Sciatic nerve (tissue), 2 donors: Measurements from ENCODE around the gene MLH3. TPM values are rescaled to one million over a fixed set of nuclear protein-coding genes. Genes with fewer than 3 reads are reported as not detected.

ENCODE experiments used
- ATAC-seq: fragments of 200-7000 bp; cut with Tn5 transposase; one replicate; pipeline ENCODE4 v1.9.1; 2020; ENCODE audit warnings: mild to moderate bottlenecking, moderate library complexity
- DNase-seq: peaks from one replicate; pipeline ENCODE4 v3.0.0-alpha.2; 2020; ENCODE audit warnings: low spot score
- intact Hi-C: fragments of 100-400 bp; cut with DNase I; formaldehyde crosslinking; loops from one replicate; pipeline ENCODE4 v1.14.2; 2022
- total RNA-seq: library from RNA; stranded (reverse); fragmentation: NEBNext Ultra II Directional; extraction: Animal tissue kit (Norgen Biotek cat#: 25700); gene quantifications from one replicate; pipeline ENCODE4 v1.2.1, GENCODE V29; 2021
- donor health status: DM: no; HTN: no; CAD: no.
- donor health status: DM: no; HTN: no; CAD: no.

The MLH3 gene
- 46.6 TPM for total RNA-seq

DNA sequence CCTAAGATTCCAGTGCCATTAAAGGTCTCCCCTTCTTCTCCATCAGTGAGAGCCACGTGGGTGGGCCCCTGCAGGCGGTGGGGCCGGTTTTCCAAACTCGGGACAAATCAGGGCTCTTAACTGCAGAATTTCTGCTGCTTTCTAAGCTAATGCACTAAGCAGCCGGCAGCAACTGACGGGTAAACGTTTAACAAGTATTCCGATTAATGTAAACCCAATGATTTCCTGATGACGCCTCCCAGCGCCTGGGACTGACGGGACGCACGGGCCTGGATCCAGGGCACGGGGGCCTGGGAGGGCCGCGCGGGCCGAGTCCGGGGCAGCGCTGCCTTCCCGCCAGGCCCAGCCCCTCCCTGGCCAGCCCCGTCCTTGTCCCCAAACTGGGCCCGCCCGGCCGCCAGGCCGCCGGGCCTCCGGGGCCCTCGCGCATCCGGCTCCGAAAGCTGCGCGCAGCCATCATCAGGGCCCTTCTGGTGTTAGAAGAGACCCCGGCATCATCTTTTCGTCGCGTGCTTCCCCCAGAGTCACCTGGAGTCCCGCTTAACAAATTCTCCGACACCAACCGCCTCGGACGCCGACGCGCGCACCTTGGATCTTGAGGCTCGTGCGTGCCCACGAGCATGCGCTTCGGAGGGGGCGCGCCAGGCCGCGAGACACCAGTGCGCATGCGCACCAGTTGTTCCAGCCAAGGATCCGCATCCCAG is at the start of gene MLH3:
Gene MLH3, minus strand, starts transcription at position 616 of the 704 bp plus-strand sequence. CDS start 1,812 bp downstream, outside the sequence.
- DNase-seq (peak; percentile 91), ATAC-seq (peak; percentile 84)
- intact Hi-C loops, result no loop called here

- no peak for ATAC-seq
- intact Hi-C loops, result no loop called here
- no peak for DNase-seq
Observed at GRCh38 chr14:75098682-75099081, 47.4 kb upstream of the MLH3 start.

DNA sequence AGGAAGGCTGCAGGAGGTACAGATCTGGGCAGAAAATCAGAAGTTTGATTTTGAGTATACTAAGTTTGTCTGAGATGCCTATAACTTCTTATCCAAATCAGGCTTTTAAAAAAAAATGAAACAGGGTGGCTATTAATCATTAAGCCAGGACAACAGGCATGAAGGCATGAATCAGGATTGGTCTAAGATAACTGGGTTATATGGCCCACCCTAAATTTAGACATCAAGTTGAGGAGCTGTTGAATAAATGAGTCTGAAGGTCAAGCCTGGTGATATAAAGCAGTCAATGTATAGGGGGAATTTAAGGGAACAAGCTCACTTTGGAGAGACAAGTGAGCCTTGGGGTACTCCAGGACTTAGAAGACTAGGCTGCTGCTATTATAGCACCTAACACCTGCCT is 46.9 kb upstream of the MLH3 start:
- intact Hi-C loops, result no loop called here
- DNase-seq (no peak), ATAC-seq (no peak)

GRCh38 chr14:75096959-75097358 is 45.7 kb upstream of the MLH3 start:
- ATAC-seq (no peak), DNase-seq (no peak)
- intact Hi-C loops, result no loop called here

DNA sequence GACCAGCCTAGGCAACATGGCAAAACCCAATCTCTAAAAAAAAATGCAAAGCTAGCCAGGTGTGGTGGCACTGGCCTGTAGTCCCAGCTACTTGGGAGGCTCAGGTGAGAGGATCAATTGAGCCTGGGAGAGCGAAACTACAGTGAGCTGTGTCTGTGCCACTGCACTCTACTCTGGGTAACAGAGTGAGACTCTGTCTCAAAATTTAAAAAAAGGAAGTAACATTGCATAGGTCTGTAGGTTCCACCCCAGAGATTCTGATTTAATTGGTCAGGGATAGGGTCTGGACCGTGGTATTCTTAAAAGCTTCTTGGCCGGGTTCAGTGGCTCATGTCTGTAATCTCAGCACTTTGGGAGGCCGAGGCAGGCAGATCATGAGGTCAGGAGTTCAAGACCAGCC is 44.4 kb upstream of the MLH3 start:
- intact Hi-C loops, result no loop called here
- ATAC-seq (no peak), DNase-seq (no peak)

GRCh38 chr14:75094896-75095295 is 43.6 kb upstream of the MLH3 start:
- no peak for DNase-seq
- intact Hi-C loops, result no loop called here

GRCh38 chr14:75092698-75093097 is 41.4 kb upstream of the MLH3 start:
- ATAC-seq (no peak), DNase-seq (no peak)
- intact Hi-C loops, result no loop called here

More at GRCh38 chr14:75094896-75095295, 43.6 kb upstream of the MLH3 start:
- ATAC-seq, result no peak

GRCh38 chr14:75091251-75091650 is 40.0 kb upstream of the MLH3 start:
- intact Hi-C loops, result no loop called here
- no peak for ATAC-seq
- DNase-seq, result no peak

GRCh38 chr14:75090353-75090752 is 39.1 kb upstream of the MLH3 start:
- intact Hi-C loops, result no loop called here
- no peak for DNase-seq
- ATAC-seq, result no peak

DNA sequence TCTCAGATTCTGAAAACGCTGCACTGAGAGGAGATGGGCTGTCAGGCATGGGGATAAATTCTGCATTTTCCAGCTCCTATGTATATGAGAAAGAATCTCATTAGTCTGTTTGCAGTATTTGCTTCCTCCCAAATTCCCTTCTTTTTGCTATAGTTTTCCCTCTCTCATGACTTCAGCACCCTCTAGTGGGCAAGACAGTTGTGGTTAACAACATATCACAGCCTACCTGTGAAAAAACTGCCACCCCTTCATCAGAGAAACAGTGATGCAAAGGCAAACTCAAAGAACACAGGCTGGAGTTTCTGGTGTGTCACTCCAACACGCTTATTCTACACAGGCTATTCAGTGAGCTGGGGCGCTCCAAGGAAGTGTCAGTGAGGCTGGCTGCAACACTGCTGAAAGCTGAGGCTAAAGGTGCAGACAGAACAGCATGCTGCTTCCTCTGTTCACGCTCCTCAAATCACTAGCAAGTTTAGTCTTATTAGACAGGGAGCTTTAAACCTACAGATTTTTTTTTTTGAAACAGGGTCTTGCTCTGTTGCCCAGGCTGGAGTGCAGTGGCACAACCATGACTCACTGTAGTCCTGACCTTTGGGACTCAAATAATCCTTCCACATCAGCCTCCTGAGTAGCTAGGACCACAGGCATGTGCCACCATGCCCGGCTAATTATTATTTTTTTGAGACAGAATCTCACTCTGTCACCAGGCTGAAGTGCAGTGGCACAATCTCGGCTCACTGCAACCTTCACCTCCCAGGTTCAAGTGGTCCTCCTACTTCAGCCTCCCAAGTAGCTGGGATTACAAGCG is 37.5 kb upstream of the MLH3 start:
- ATAC-seq (peak; percentile 84), DNase-seq (no peak)
- intact Hi-C loops, result loop anchor here (10.0 kb wide), 2 partner anchors 144 to 174 kb away; no protein-coding TSS in a partner anchor

GRCh38 chr14:75088153-75088552 is 36.9 kb upstream of the MLH3 start:
- intact Hi-C loops, result loop anchor here (10.0 kb wide), 2 partner anchors 143 to 173 kb away; no protein-coding TSS in a partner anchor
- no peak for DNase-seq
- no peak for ATAC-seq

DNA sequence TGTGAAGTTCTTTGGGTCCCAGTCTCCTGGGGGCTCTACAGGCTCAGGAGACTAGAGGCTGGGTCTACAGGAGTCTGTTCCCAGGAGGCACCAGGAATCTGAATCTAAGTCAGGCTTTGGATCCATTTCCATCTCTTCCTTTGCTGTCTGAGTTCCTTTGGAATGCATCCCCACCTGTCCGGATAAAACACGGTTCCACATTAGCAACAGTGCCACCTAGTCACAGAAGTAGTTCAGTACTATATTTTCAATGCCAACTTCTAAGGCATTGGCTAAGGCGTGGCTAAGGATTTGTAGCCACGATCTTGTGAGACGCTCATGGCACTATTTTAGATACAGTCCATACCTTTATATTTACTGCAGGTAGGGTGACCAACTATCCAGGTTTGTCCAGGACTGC is 33.2 kb upstream of the MLH3 start:
- DNase-seq, result no peak
- intact Hi-C loops, result loop anchor here (10.0 kb wide), 2 partner anchors 140 to 170 kb away; no protein-coding TSS in a partner anchor
- ATAC-seq, result no peak

- intact Hi-C loops, result loop anchor here (10.0 kb wide), 2 partner anchors 138 to 168 kb away; no protein-coding TSS in a partner anchor
- no peak for ATAC-seq
- no peak for DNase-seq
Observed at GRCh38 chr14:75083271-75083670, 32.0 kb upstream of the MLH3 start.

- no peak for DNase-seq
- ATAC-seq, result peak; percentile 18
- intact Hi-C loops, result loop anchor here (10.0 kb wide), 2 partner anchors 137 to 167 kb away; no protein-coding TSS in a partner anchor
Observed at GRCh38 chr14:75081660-75082229, 30.5 kb upstream of the MLH3 start.

DNA sequence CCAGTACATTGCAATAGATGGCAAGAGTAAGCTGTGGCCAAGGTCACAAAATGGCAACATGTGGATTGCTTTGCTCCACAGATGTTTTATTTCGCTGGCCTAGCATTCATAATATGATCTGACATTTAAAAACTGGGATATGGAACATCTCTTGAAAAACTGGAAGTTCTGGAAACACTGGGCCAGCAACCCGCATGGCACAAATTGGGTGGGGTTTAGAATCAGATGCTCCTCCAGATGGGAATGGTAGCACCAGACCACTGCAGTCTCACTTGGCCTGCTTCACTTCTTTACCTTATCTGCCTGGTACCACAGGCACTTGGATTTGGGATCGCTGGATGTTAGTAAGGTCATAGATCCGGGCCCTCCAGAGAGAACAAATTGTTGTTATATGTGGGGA is 28.3 kb upstream of the MLH3 start:
- no peak for ATAC-seq
- DNase-seq, result no peak
- intact Hi-C loops, result no loop called here

GRCh38 chr14:75077794-75078193 is 26.5 kb upstream of the MLH3 start:
- intact Hi-C loops, result no loop called here
- DNase-seq, result no peak
- ATAC-seq, result no peak

GRCh38 chr14:75070383-75070782 is 19.1 kb upstream of the MLH3 start:
- DNase-seq (peak; percentile 76), ATAC-seq (peak; percentile 1)
- intact Hi-C loops, result no loop called here

- intact Hi-C loops, result no loop called here
- ATAC-seq (peak; percentile 16), DNase-seq (no peak)
Observed at GRCh38 chr14:75069811-75070145, 18.5 kb upstream of the MLH3 start.

- ATAC-seq (peak; percentile 98), DNase-seq (peak; percentile 98)
- intact Hi-C loops, result no loop called here
Observed at GRCh38 chr14:75069121-75069810, 18.0 kb upstream of the MLH3 start, which contains the start of gene ZC2HC1C. Gene ZC2HC1C, plus strand, starts transcription at chr14:75069641. Its CDS starts 933 bp downstream, at chr14:75070574.
